Measurements from ENCODE around the gene SKA2. TPM values are rescaled to one million over a fixed set of nuclear protein-coding genes. Genes with fewer than 3 reads are reported as not detected.

Gene SKA2
- total and polyA plus RNA-seq, 2 of the 8 experiments (the other 6 are each of a cell fraction or from before 2014, with no cell fraction given): 15.6 to 95.8 TPM

DNA sequence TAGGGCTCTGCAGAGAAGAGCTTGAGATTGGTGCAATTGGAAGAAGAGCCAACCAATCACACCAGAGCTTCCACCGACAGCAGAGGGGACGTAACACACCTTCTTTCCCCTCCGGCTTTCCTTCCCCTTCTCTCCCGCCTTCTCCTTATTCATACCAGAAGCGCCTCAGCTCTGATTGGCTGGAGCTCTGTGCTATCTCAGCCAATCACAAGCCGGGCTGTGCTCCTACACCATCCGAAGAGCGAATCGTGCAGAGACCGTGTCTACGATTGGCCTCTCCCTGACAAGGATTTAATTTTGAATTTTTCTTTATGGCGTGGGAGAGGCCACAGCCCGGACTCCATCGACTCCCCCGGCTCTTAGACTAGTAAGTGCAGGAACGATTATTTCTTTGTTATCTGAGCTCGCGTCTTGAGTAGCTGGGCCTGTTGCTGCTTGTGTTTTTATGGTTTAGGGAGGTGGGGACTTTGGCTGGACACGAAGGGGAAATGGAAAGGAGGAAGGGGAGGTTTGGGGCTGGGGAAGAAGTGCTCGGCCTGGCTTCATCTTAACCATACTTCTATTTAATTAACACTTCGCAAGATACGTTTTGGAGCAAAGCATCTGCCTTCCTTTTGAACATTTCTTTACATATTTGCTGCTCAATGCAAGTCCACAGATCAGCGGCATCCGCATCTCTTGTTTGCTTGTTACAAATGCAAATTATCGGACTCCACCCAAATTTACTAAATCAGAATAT is 622 bp upstream of the SKA2 start, which contains the start of gene PRR11 (continued):
- TF ChIP-seq EZH2 (IDR thresholded peaks at IDR 0.05; ENCODE audit: low read depth, low read length, severe bottlenecking): no peak
- peak; percentile 21 to 39; a peak in 1 of 4 replicates for TF ChIP-seq HDAC2 (IDR thresholded peaks at IDR 0.05; ENCODE audit: borderline replicate concordance in 1 of 2, low read depth in 2 of 2, low read length in 2 of 2)
- no peak for TF ChIP-seq NANOG (IDR thresholded peaks at IDR 0.05; ENCODE audit: insufficient read depth, low read depth, low read length, poor library complexity, severe bottlenecking)
- no peak for TF ChIP-seq HDAC6 (IDR thresholded peaks at IDR 0.05; ENCODE audit: low read depth, low read length)
- TF ChIP-seq RFX5 (IDR thresholded peaks at IDR 0.05; ENCODE audit: borderline replicate concordance, low read depth, low read length): no peak
- TF ChIP-seq, protein P1, sequence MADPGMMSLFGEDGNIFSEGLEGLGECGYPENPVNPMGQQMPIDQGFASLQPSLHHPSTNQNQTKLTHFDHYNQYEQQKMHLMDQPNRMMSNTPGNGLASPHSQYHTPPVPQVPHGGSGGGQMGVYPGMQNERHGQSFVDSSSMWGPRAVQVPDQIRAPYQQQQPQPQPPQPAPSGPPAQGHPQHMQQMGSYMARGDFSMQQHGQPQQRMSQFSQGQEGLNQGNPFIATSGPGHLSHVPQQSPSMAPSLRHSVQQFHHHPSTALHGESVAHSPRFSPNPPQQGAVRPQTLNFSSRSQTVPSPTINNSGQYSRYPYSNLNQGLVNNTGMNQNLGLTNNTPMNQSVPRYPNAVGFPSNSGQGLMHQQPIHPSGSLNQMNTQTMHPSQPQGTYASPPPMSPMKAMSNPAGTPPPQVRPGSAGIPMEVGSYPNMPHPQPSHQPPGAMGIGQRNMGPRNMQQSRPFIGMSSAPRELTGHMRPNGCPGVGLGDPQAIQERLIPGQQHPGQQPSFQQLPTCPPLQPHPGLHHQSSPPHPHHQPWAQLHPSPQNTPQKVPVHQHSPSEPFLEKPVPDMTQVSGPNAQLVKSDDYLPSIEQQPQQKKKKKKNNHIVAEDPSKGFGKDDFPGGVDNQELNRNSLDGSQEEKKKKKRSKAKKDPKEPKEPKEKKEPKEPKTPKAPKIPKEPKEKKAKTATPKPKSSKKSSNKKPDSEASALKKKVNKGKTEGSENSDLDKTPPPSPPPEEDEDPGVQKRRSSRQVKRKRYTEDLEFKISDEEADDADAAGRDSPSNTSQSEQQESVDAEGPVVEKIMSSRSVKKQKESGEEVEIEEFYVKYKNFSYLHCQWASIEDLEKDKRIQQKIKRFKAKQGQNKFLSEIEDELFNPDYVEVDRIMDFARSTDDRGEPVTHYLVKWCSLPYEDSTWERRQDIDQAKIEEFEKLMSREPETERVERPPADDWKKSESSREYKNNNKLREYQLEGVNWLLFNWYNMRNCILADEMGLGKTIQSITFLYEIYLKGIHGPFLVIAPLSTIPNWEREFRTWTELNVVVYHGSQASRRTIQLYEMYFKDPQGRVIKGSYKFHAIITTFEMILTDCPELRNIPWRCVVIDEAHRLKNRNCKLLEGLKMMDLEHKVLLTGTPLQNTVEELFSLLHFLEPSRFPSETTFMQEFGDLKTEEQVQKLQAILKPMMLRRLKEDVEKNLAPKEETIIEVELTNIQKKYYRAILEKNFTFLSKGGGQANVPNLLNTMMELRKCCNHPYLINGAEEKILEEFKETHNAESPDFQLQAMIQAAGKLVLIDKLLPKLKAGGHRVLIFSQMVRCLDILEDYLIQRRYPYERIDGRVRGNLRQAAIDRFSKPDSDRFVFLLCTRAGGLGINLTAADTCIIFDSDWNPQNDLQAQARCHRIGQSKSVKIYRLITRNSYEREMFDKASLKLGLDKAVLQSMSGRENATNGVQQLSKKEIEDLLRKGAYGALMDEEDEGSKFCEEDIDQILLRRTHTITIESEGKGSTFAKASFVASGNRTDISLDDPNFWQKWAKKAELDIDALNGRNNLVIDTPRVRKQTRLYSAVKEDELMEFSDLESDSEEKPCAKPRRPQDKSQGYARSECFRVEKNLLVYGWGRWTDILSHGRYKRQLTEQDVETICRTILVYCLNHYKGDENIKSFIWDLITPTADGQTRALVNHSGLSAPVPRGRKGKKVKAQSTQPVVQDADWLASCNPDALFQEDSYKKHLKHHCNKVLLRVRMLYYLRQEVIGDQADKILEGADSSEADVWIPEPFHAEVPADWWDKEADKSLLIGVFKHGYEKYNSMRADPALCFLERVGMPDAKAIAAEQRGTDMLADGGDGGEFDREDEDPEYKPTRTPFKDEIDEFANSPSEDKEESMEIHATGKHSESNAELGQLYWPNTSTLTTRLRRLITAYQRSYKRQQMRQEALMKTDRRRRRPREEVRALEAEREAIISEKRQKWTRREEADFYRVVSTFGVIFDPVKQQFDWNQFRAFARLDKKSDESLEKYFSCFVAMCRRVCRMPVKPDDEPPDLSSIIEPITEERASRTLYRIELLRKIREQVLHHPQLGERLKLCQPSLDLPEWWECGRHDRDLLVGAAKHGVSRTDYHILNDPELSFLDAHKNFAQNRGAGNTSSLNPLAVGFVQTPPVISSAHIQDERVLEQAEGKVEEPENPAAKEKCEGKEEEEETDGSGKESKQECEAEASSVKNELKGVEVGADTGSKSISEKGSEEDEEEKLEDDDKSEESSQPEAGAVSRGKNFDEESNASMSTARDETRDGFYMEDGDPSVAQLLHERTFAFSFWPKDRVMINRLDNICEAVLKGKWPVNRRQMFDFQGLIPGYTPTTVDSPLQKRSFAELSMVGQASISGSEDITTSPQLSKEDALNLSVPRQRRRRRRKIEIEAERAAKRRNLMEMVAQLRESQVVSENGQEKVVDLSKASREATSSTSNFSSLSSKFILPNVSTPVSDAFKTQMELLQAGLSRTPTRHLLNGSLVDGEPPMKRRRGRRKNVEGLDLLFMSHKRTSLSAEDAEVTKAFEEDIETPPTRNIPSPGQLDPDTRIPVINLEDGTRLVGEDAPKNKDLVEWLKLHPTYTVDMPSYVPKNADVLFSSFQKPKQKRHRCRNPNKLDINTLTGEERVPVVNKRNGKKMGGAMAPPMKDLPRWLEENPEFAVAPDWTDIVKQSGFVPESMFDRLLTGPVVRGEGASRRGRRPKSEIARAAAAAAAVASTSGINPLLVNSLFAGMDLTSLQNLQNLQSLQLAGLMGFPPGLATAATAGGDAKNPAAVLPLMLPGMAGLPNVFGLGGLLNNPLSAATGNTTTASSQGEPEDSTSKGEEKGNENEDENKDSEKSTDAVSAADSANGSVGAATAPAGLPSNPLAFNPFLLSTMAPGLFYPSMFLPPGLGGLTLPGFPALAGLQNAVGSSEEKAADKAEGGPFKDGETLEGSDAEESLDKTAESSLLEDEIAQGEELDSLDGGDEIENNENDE (IDR thresholded peaks at IDR 0.05; ENCODE audit: insufficient replicate concordance, low read length): no peak
